Measurements from ENCODE around the gene TUBGCP2.

The TUBGCP2 gene

GRCh38 chr10:133299738-133300137, 8.9 kb downstream of the TUBGCP2 start:
- no peak for DNase-seq

GRCh38 chr10:133299224-133299623, 9.4 kb downstream of the TUBGCP2 start:
- DNase-seq, result no peak

GRCh38 chr10:133298466-133298865, 10.2 kb downstream of the TUBGCP2 start:
- no peak for DNase-seq

GRCh38 chr10:133297504-133297903, 11.2 kb downstream of the TUBGCP2 start:
- no peak for DNase-seq

- no peak for DNase-seq
Observed at GRCh38 chr10:133295426-133296320, 13.0 kb downstream of the TUBGCP2 start.

GRCh38 chr10:133294189-133294588, 14.5 kb downstream of the TUBGCP2 start:
- DNase-seq, result no peak

- DNase-seq, result no peak
Observed at GRCh38 chr10:133293810-133294119, 14.9 kb downstream of the TUBGCP2 start.

- peak; percentile 94 for DNase-seq
Observed at GRCh38 chr10:133292919-133293809, 15.5 kb downstream of the TUBGCP2 start.

- no peak for DNase-seq
Observed at GRCh38 chr10:133289761-133290160, 18.9 kb downstream of the TUBGCP2 start.

GRCh38 chr10:133287832-133288500, 20.7 kb downstream of the TUBGCP2 start:
- no peak for DNase-seq

- no peak for DNase-seq
Observed at GRCh38 chr10:133286366-133286765, 22.3 kb downstream of the TUBGCP2 start.

- no peak for DNase-seq
Observed at GRCh38 chr10:133285217-133285616, 23.5 kb downstream of the TUBGCP2 start.

GRCh38 chr10:133283931-133284330, 24.7 kb downstream of the TUBGCP2 start:
- no peak for DNase-seq

GRCh38 chr10:133282846-133283390, 25.8 kb downstream of the TUBGCP2 start:
- no peak for DNase-seq

GRCh38 chr10:133281628-133282372, 26.9 kb downstream of the TUBGCP2 start:
- no peak for DNase-seq

- DNase-seq, result no peak
Observed at GRCh38 chr10:133281084-133281483, 27.6 kb downstream of the TUBGCP2 start.

- DNase-seq, result no peak
Observed at GRCh38 chr10:133280391-133281059, 28.1 kb downstream of the TUBGCP2 start.

GRCh38 chr10:133279326-133280226, 29.1 kb downstream of the TUBGCP2 start:
- no peak for DNase-seq

GRCh38 chr10:133278577-133279265, 30.0 kb downstream of the TUBGCP2 start:
- peak; percentile 67 for DNase-seq

- DNase-seq, result no peak
Observed at GRCh38 chr10:133277993-133278576, 30.6 kb downstream of the TUBGCP2 start.
